Embryonic facial prominence (tissue), 1 donor: ENCODE results near the gene ZSWIM6.

Source experiments
- DNase-seq: peaks from one replicate; pipeline ENCODE4 v3.0.0-alpha.2; 2016; ENCODE audit errors: extremely low spot score

The ZSWIM6 gene

GRCh38 chr5:61307191-61307590, 24.9 kb upstream of the ZSWIM6 start:
- DNase-seq, result no peak

- DNase-seq, result no peak
Measured at GRCh38 chr5:61307611-61308010, 24.4 kb upstream of the ZSWIM6 start.

GRCh38 chr5:61308712-61309111, 23.3 kb upstream of the ZSWIM6 start:
- DNase-seq, result no peak

GRCh38 chr5:61309115-61309514, 22.9 kb upstream of the ZSWIM6 start:
- DNase-seq, result no peak

- no peak for DNase-seq
Measured at GRCh38 chr5:61311056-61311610, 20.9 kb upstream of the ZSWIM6 start.

- no peak for DNase-seq
Measured at GRCh38 chr5:61311836-61312808, 19.9 kb upstream of the ZSWIM6 start.

- no peak for DNase-seq
Measured at GRCh38 chr5:61313960-61314681, 17.9 kb upstream of the ZSWIM6 start.

GRCh38 chr5:61318376-61318775, 13.7 kb upstream of the ZSWIM6 start:
- no peak for DNase-seq

- DNase-seq, result no peak
Measured at GRCh38 chr5:61319388-61320146, 12.5 kb upstream of the ZSWIM6 start.

- no peak for DNase-seq
Measured at GRCh38 chr5:61320860-61321259, 11.2 kb upstream of the ZSWIM6 start.

- DNase-seq, result no peak
Measured at GRCh38 chr5:61321669-61322068, 10.4 kb upstream of the ZSWIM6 start.

GRCh38 chr5:61322738-61323725, 9.0 kb upstream of the ZSWIM6 start:
- DNase-seq, result no peak

- no peak for DNase-seq
Measured at GRCh38 chr5:61327760-61328753, 4.0 kb upstream of the ZSWIM6 start.

- no peak for DNase-seq
Measured at GRCh38 chr5:61328791-61329549, 3.1 kb upstream of the ZSWIM6 start.

GRCh38 chr5:61329550-61330128, 2.4 kb upstream of the ZSWIM6 start:
- no peak for DNase-seq

- peak; percentile 11 for DNase-seq
Measured at GRCh38 chr5:61330341-61330844, 1.7 kb upstream of the ZSWIM6 start.

GRCh38 chr5:61330845-61331406, 1.1 kb upstream of the ZSWIM6 start:
- DNase-seq, result peak; percentile 18

GRCh38 chr5:61332358-61332749, 296 bp downstream of the ZSWIM6 start:
- DNase-seq, result no peak
